Measurements from ENCODE around the gene LRRC46.

DNA sequence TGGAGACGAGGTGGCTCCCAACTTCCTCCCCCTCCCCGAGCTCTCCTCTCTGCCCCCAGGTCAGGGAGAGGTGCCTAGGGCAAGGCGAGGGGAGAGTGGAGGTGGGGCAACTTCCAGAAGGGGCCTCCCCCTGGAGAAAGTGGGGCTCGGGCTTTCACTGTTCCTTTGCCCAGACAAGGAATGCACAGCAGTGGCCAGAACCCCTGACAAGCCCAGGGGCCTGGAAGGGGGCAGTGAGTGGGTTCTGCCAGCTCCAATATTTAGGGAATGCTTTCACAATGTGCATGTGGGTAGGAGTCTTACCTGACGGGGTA lies 52.9 kb downstream of the LRRC46 start:
- TF ChIP-seq, protein P1, sequence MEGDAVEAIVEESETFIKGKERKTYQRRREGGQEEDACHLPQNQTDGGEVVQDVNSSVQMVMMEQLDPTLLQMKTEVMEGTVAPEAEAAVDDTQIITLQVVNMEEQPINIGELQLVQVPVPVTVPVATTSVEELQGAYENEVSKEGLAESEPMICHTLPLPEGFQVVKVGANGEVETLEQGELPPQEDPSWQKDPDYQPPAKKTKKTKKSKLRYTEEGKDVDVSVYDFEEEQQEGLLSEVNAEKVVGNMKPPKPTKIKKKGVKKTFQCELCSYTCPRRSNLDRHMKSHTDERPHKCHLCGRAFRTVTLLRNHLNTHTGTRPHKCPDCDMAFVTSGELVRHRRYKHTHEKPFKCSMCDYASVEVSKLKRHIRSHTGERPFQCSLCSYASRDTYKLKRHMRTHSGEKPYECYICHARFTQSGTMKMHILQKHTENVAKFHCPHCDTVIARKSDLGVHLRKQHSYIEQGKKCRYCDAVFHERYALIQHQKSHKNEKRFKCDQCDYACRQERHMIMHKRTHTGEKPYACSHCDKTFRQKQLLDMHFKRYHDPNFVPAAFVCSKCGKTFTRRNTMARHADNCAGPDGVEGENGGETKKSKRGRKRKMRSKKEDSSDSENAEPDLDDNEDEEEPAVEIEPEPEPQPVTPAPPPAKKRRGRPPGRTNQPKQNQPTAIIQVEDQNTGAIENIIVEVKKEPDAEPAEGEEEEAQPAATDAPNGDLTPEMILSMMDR (IDR thresholded peaks at IDR 0.05), result no peak
- no peak for TF ChIP-seq EZH2 (IDR thresholded peaks at IDR 0.05; ENCODE audit: borderline replicate concordance, insufficient read depth, low read depth, low read length, poor library complexity, severe bottlenecking)
